HepG2 (cell line): ENCODE data around the gene SETD2.

Experiments
- NCOA2 ChIP-seq: sonication (generic); formaldehyde crosslinking; IDR thresholded peaks from 2 replicates; pipeline ENCODE4 v1.8.0; 2022; ENCODE audit warnings: inconsistent platforms
- RXRB ChIP-seq: IDR thresholded peaks from 2 replicates; pipeline ENCODE4 v1.6.1; 2016; ENCODE audit warnings: borderline replicate concordance, missing genetic modification reagents, missing compliant biosample characterization

GRCh38 chr3:47047069-47047468, 116.8 kb downstream of the SETD2 start:
- TF ChIP-seq RXRB (no peak), NCOA2 (no peak)
